Omental fat pad (tissue), 4 donors: ENCODE results near the gene ATP8A2. TPM values are rescaled to one million over a fixed set of nuclear protein-coding genes. Genes with fewer than 3 reads are reported as not detected.

Experiments
- ATAC-seq: fragments of 150-250 bp; one replicate; pipeline ENCODE4 v1.9.1; 2016; ENCODE audit warnings: mild to moderate bottlenecking, moderate library complexity; ENCODE audit not compliant: low FRiP score
- DNase-seq: peaks from one replicate; pipeline ENCODE4 v3.0.0-alpha.2; 2019; ENCODE audit warnings: low spot score
- total RNA-seq, 4 donors: library from RNA; depleted of rRNA; stranded (reverse); fragments of >200 nt; gene quantifications; one replicate each; pipeline ENCODE4 v1.1.0, GENCODE V29; 2016
- TF ChIP-seq, protein P1 (sequence below), 3 donors: fragments of 450-650 bp; IDR thresholded peaks; one replicate each; pipeline ENCODE4 v1.5.1; 2016 to 2017; ENCODE audit warnings: antibody characterized with exemption in 3 of 3, mild to moderate bottlenecking in 3 of 3, moderate library complexity in 2 of 3

ATP8A2 gene
- total RNA-seq, 4 donors from 2014 or later: 0.16 to 0.19 TPM; not detected in 2

DNA sequence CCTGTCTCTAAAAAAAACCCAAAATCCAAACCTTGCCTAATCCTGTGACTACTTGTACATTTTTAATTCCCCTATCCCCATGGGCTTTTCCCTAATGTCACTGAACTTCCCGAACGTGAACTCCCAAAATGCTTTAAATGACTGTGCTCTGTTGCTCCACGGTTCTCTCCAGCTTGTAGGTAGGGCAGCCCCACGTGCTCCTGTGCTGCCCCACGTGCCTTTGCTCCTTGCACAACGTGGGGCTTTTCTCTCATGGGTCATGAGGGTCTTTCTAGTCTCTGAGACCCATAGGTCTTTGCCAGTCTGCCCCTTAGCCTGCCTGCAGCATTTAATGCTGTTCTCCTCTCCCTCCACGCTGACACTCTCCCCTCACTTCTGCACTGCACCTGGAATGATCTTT, 558.0 kb downstream of the ATP8A2 start:
- DNase-seq (no peak), ATAC-seq (no peak)
- TF ChIP-seq, protein P1, sequence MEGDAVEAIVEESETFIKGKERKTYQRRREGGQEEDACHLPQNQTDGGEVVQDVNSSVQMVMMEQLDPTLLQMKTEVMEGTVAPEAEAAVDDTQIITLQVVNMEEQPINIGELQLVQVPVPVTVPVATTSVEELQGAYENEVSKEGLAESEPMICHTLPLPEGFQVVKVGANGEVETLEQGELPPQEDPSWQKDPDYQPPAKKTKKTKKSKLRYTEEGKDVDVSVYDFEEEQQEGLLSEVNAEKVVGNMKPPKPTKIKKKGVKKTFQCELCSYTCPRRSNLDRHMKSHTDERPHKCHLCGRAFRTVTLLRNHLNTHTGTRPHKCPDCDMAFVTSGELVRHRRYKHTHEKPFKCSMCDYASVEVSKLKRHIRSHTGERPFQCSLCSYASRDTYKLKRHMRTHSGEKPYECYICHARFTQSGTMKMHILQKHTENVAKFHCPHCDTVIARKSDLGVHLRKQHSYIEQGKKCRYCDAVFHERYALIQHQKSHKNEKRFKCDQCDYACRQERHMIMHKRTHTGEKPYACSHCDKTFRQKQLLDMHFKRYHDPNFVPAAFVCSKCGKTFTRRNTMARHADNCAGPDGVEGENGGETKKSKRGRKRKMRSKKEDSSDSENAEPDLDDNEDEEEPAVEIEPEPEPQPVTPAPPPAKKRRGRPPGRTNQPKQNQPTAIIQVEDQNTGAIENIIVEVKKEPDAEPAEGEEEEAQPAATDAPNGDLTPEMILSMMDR (IDR thresholded peaks at IDR 0.05): no peak

DNA sequence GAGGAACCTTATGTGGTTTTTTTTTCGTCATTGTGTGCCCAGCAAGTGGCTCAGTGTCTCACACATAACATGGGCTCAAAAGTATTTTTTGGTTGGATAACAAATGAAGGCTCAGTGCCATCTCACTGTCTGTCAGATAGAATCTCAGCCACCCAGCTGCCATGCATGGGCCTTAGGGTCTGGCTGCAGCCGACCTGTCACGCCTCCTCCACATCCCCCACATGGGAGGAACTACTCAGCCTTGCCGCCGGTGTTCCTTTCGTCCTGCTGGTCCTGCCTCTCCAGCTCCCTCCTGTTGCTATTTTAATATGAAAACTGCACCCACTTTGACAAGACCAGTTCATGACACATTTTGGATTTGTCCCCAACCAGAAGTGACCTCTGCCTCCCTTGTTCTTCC, 558.9 kb downstream of the ATP8A2 start:
- ATAC-seq (no peak), DNase-seq (no peak)
- TF ChIP-seq, protein P1 (IDR thresholded peaks at IDR 0.05): no peak

DNA sequence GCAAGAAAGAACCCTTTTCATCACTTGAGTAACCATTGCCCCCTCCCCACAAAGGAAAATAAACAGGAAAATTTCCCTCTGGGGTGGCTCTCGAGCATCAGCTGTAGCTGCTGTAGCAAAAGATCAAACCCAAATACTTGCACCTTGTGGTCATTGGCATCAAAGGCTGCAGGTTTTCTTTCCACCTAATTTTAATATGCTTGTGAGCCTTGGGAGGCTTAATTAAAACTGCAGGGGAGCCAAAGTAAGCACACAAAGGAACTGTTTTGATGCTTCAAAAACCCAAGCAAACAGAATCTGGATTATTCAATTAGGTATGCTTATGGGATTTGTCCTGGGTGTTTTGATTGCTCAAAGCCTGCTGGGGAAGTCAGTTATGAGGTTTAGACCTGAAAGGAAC, 560.6 kb downstream of the ATP8A2 start:
- TF ChIP-seq, protein P1 (IDR thresholded peaks at IDR 0.05): no peak
- ATAC-seq (no peak), DNase-seq (no peak)

DNA sequence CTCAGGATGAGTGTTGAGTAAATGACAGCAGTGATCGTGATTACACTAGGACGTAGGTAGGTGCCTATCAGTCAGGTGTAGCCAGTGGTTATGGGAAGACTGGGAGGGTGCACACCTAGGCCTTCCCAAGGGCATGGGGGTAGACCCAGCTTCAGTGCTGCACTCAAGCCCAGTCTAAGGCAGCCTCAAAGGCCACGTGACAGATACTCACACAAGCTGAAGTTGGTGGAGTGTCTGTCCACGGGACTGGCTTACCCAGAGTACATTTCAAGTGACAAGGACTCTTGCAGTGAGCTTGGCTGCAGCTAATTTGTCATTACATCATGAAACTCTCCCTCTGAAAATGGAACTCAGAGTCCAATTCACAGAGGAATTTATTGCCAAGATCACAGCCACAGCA, 561.7 kb downstream of the ATP8A2 start:
- TF ChIP-seq, protein P1 (IDR thresholded peaks at IDR 0.05): no peak
- ATAC-seq: no peak
- DNase-seq: no peak

DNA sequence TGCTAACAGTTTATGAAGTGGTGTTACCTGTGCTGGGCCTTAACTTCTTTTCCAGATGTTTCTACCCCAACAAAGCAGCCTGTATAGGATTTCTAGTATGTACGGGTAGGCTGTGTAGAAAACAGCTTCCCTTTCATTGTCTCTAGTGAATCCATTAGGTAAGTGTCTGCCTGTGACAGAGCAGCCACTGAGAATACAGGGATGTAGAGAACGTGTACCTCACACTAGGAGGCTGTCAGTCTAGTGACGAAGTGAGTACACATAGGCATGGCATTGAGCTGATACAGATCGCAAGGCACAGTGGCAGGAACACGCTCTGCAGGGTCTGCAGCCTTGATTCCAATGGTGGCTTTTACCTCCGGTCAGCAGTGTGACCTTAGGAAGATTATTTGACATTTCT, 562.4 kb downstream of the ATP8A2 start:
- no peak for ATAC-seq
- TF ChIP-seq, protein P1 (IDR thresholded peaks at IDR 0.05): no peak
- no peak for DNase-seq

DNA sequence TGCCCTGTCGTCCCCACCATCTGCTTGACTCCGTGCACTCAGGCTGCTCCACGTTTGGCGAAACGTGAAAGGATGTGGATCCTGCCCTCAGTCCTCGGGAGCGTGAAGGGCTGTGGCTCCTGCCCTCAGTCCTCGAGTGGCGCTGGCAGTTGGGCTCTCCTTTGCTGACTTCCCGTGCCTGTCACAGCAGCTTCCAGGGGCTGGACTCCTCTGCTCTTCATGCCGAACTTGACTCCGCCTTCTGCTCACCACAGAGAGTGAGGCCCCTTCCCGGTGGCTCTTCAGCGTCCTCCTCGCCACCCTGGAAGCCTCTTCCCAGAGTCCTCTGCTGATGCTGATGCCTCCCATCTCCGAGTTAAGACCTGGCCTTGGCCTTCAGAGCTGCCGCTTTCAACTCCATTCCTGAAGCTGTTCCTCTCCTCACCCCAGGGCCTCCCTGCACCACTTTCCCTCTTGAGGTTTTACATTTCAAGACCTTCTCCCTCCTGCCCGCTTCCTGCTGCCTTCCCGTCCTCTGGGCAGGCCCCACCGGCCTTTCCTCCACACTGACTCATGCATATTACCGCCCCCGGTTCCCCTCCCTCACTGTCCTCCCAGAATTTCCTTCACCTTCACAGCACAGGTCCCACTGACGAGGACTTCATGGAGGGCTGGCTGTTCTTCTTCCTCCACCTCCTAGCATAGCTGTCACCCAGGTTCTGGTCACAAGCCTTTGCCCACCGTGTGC, 568.4 kb downstream of the ATP8A2 start:
- DNase-seq (no peak), ATAC-seq (no peak)
- TF ChIP-seq, protein P1 (IDR thresholded peaks at IDR 0.05): no peak

DNA sequence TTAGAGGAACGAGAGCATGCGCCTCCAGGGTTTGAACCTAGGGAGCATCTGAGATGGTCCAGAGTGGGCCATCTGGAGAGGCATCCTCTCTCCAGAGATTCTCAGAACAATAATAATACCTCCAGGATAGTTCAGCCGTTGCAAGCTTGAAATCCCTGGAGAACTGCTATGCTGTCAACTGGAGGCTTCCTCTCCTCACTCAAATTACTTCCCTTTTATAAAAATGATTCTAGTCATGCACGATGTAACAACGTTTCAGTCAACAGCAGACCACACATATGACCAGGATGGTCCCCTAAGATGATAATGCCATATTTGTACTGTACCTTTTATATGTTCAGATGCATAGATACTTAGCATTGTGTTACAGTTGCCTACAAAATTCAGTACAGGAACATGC, 571.3 kb downstream of the ATP8A2 start:
- TF ChIP-seq, protein P1 (IDR thresholded peaks at IDR 0.05): no peak
- ATAC-seq (no peak), DNase-seq (no peak)
